Activated T-helper 1 cell treated with anti-CD3 and anti-CD28 coated beads, Interleukin-12 subunit alpha, Interleukin-12 subunit beta, Interleukin-2, Interleukin-4 antibody, amounts not matched to agents 30 ng/mL and 10 ng/mL and 1 ng/mL, durations not matched to agents 14 hours and 24 hours and 36 hours (primary cell): ENCODE measurements around the gene GMIP. TPM values are rescaled to one million over a fixed set of nuclear protein-coding genes. Genes with fewer than 3 reads are reported as not detected.

ENCODE experiments used
- DNase-seq: peaks from one replicate; pipeline ENCODE4 v3.0.0; 2021; ENCODE audit warnings: low spot score
- H3K27ac Mint-ChIP-seq: one replicate; pipeline ENCODE4 v1.8.0; 2021; ENCODE audit warnings: mild to moderate bottlenecking, mixed read lengths
- H3K27me3 Mint-ChIP-seq: one replicate; pipeline ENCODE4 v1.8.0; 2022; ENCODE audit warnings: mild to moderate bottlenecking, moderate library complexity, mixed read lengths; ENCODE audit not compliant: insufficient read depth
- H3K36me3 Mint-ChIP-seq: one replicate; pipeline ENCODE4 v1.8.0; 2021; ENCODE audit warnings: low read depth, mixed read lengths
- H3K4me1 Mint-ChIP-seq: one replicate; pipeline ENCODE4 v1.8.0; 2021; ENCODE audit warnings: low read depth, mixed read lengths
- H3K4me3 Mint-ChIP-seq: one replicate; pipeline ENCODE4 v1.8.0; 2021; ENCODE audit warnings: mild to moderate bottlenecking, moderate library complexity, mixed read lengths
- H3K9me3 Mint-ChIP-seq: one replicate; pipeline ENCODE4 v1.8.0; 2021; ENCODE audit warnings: mixed read lengths
- intact Hi-C: fragments of 100-400 bp; cut with micrococcal nuclease; formaldehyde crosslinking; loops from one replicate; pipeline ENCODE4 v1.15.1; 2024
- total RNA-seq: library from RNA; stranded (reverse); gene quantifications from 2 replicates; pipeline ENCODE4 v1.2.3, GENCODE V29; 2022

GMIP gene
- total RNA-seq, 1 donor from 2014 or later: 71.6 TPM

DNA sequence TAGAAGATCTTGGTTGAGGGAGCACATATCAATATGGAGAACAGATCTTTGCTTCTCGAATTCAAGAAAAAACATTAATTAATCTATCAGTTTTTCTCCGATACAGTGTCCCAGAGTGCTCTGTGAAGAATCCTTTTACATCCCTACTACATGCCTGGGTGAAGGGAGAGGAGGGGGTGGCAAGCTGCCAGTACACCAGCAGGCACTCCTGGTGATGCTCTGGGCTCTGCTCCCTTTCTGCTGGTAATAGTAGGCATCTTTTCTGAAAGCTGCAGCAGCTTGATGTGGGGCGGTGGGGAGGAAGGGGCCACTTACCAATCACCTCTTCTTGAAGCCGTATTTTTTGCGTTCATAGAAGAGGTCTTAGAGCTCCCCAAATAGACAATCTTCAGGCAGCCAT lies 55.7 kb downstream of the GMIP start:
- H3K9me3 Mint-ChIP-seq: no peaks in the 10 kb centered on the region
- intact Hi-C loops: no loop called here
- H3K27me3 Mint-ChIP-seq: no peaks in the 10 kb centered on the region
- DNase-seq: no peak
- peaks cover 62% of the 10 kb centered on the region for H3K4me1 Mint-ChIP-seq
- peaks cover 41% of the 10 kb centered on the region for H3K36me3 Mint-ChIP-seq
- H3K27ac Mint-ChIP-seq: peak overlapping the region; percentile 97
- no peak overlapping the region for H3K4me3 Mint-ChIP-seq

DNA sequence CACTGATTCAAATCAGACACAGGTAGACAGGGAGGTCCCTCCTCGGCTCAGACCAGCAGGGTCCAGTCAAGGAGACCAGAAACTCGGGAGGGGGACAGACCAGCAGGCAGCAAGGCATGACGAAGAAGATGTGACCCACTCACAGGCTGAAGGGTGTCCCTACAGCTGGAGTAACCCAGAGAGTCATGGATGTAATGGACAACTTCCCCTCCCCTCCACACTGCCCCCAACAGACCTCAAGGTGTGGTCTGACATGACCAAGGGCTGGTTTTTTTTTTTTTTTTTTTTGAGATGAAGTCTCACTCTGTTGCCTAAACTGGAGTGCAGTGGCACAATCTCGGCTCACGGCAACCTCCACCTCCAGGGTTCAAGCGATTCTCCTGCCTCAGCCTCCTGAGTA lies 59.1 kb downstream of the GMIP start:
- no peak for DNase-seq
- Mint-ChIP-seq H3K27me3 (no peaks in the 10 kb centered on the region), H3K27ac (no peak overlapping the region), H3K9me3 (no peaks in the 10 kb centered on the region), H3K36me3 (peaks cover 25% of the 10 kb centered on the region), H3K4me3 (no peak overlapping the region), H3K4me1 (peaks cover 56% of the 10 kb centered on the region)
- intact Hi-C loops: loop anchor here (5.0 kb wide), 1 partner anchor 33 kb away; the partner anchor contains the start of gene PBX4

DNA sequence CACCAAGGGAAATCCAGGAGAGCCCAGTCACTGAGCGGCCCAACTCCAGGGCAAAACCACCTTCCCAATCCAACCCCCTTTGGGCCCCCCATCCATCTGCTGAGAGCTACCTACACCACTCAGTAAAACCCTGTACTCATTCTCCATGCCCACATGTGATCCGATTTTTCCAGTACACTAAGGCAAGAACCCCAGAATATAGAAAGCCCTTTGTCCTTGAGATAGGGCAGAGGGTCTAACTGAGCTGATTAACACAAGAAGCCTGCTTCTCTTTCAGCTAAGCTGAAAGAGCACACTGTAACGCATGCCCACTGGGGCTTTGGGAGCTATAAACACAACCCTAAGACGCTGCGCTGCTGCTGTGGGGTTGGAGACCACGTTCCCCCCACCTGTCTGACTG lies 61.0 kb downstream of the GMIP start:
- Mint-ChIP-seq H3K4me1 (peaks cover 41% of the 10 kb centered on the region), H3K27ac (peak overlapping the region; percentile 58), H3K4me3 (no peak overlapping the region), H3K9me3 (no peaks in the 10 kb centered on the region), H3K36me3 (peaks cover 17% of the 10 kb centered on the region), H3K27me3 (no peaks in the 10 kb centered on the region)
- no peak for DNase-seq
- intact Hi-C loops: loop anchor here (5.0 kb wide), 1 partner anchor 35 kb away; the partner anchor contains the start of gene PBX4

DNA sequence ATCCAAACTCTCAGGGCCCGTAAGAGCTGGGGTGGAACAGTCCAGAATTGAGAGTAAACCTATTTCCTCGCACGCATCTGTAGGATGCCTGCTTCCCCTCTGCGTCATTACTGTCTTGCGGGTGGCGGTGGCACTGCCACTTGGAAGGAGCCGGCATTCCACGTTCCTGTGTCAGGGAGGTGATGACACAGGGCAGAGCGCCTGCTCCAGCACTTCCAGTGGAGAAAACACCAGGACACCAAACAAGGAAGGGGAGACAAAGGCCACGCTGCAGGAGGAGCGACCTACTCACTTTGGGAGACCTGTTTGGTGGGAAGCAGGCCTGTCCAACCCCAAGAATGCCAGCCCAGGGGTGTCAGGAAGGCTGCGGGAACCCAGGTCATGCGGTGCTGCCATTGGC lies 62.1 kb downstream of the GMIP start:
- intact Hi-C loops: loop anchor here (5.0 kb wide), 1 partner anchor 36 kb away; the partner anchor contains the start of gene PBX4
- H3K36me3 Mint-ChIP-seq: peaks cover 17% of the 10 kb centered on the region

DNA sequence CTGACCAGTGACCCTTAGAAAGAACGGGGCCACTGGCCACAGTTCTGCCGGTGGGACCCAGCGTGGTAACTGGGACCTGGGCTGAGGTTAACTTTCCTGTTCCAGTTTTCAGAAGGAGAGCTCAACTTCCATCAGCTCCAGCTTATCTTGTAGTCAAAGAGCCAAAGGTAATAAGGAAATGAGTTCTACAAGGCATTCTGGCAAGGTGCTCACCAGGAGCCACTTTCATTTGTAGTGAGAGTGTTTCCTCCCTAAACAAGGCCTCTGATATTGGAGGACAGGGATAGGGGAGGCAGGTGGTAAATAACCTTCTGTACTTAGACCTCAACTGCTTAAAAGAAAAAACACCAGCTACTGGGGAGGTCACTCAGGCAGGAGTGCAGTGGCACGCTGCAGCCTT lies 63.0 kb downstream of the GMIP start:
- no peak overlapping the region for H3K4me3 Mint-ChIP-seq
- DNase-seq: no peak
- intact Hi-C loops: loop anchor here (5.0 kb wide), 1 partner anchor 37 kb away; the partner anchor contains the start of gene PBX4
- no peaks in the 10 kb centered on the region for H3K27me3 Mint-ChIP-seq
- H3K9me3 Mint-ChIP-seq: no peaks in the 10 kb centered on the region
- H3K27ac Mint-ChIP-seq: peak overlapping the region; percentile 52
- peaks cover 34% of the 10 kb centered on the region for H3K4me1 Mint-ChIP-seq
- peaks cover 17% of the 10 kb centered on the region for H3K36me3 Mint-ChIP-seq

More for the DNA sequence above, 62.1 kb downstream of the GMIP start:
- Mint-ChIP-seq H3K27ac (peak overlapping the region; percentile 74), H3K4me3 (no peak overlapping the region), H3K4me1 (peaks cover 39% of the 10 kb centered on the region), H3K9me3 (no peaks in the 10 kb centered on the region), H3K27me3 (no peaks in the 10 kb centered on the region)
- DNase-seq: no peak

DNA sequence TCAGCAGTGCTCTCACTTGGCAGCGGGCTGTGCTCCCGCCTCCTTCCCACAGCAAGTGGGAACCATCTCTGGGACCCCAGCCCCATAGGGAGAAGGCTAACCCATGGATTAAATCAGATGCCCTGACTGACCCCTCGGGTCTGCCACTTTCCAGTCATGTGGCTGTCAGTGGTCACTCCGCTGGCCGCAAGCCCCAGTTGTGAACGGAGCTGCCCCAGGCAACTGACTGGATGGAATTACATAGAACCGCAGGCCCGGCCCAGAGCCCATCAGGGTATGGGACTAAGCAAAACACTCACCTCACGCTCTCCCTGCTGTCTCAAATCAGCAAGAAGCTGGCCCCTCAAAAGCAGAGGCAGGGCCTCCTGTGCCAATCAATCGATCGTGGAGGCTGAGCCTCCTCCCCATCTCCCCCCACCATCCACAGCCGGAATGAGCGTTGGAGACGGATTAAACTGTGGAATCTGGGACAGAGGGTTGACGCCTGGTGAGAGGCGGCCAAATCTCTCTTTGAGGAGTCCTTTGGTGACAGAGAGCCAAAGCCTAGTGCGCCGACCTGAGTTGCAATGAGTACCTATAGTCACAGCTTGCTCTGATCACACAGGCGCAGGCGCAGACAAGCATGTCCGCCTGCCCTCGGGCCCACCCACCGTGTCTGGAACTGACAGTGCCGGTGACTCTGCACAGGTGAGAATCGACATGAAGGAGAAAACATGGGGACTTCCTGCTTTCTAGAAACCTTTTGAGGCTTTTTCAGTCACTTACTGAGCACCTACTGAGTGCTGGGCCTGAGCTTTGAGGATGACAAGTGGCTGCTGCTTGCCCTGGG lies 63.7 kb downstream of the GMIP start:
- no peaks in the 10 kb centered on the region for H3K27me3 Mint-ChIP-seq
- no peak overlapping the region for H3K4me3 Mint-ChIP-seq
- peaks cover 33% of the 10 kb centered on the region for H3K4me1 Mint-ChIP-seq
- H3K27ac Mint-ChIP-seq: peak overlapping the region; percentile 52
- H3K9me3 Mint-ChIP-seq: no peaks in the 10 kb centered on the region
- no peak for DNase-seq
- peaks cover 15% of the 10 kb centered on the region for H3K36me3 Mint-ChIP-seq
- intact Hi-C loops: loop anchor here (5.0 kb wide), 1 partner anchor 38 kb away; the partner anchor contains the start of gene PBX4

Other genes with a start within 250 kb of the GMIP start
- gene GATAD2A, start 238.0 kb downstream of the GMIP start, total RNA-seq: 139 and 142 TPM in 2 replicates
- gene TSSK6, start 128.1 kb downstream of the GMIP start, total RNA-seq: 3.0 and 4.1 TPM in 2 replicates
- gene NDUFA13, start 127.4 kb downstream of the GMIP start, total RNA-seq: 408 and 410 TPM in 2 replicates
- 13.6 and 15.0 TPM in 2 replicates for gene YJEFN3, start 114.7 kb downstream of the GMIP start, total RNA-seq
- gene CILP2, start 105.4 kb downstream of the GMIP start, total RNA-seq: 0.26 and 0.29 TPM in 2 replicates
- gene PBX4, start 25.0 kb downstream of the GMIP start, total RNA-seq: 28.0 and 29.6 TPM in 2 replicates
- 25.8 and 27.4 TPM in 2 replicates for gene LPAR2, start 15.4 kb downstream of the GMIP start, total RNA-seq
- 101 and 104 TPM in 2 replicates for gene ATP13A1, start 20.0 kb upstream of the GMIP start, total RNA-seq
- gene ZNF101, start 25.2 kb upstream of the GMIP start, total RNA-seq: 48.2 and 54.9 TPM in 2 replicates
- 4.3 and 5.1 TPM in 2 replicates for gene ZNF14, start 89.5 kb upstream of the GMIP start, total RNA-seq
- gene ZNF506, start 178.1 kb upstream of the GMIP start, total RNA-seq: 13.5 and 15.7 TPM in 2 replicates
- gene ZNF253, start 222.2 kb upstream of the GMIP start, total RNA-seq: 7.8 and 11.1 TPM in 2 replicates